ENCODE results near the gene HSP90AB1. TPM values are rescaled to one million over a fixed set of nuclear protein-coding genes. Genes with fewer than 3 reads are reported as not detected.

HSP90AB1 gene
- total and polyA plus RNA-seq, 9 of the 15 experiments (the other 6 are each of a cell fraction or from before 2014, with no cell fraction given): 1,780 to 3,358 (median 2,262) TPM

DNA sequence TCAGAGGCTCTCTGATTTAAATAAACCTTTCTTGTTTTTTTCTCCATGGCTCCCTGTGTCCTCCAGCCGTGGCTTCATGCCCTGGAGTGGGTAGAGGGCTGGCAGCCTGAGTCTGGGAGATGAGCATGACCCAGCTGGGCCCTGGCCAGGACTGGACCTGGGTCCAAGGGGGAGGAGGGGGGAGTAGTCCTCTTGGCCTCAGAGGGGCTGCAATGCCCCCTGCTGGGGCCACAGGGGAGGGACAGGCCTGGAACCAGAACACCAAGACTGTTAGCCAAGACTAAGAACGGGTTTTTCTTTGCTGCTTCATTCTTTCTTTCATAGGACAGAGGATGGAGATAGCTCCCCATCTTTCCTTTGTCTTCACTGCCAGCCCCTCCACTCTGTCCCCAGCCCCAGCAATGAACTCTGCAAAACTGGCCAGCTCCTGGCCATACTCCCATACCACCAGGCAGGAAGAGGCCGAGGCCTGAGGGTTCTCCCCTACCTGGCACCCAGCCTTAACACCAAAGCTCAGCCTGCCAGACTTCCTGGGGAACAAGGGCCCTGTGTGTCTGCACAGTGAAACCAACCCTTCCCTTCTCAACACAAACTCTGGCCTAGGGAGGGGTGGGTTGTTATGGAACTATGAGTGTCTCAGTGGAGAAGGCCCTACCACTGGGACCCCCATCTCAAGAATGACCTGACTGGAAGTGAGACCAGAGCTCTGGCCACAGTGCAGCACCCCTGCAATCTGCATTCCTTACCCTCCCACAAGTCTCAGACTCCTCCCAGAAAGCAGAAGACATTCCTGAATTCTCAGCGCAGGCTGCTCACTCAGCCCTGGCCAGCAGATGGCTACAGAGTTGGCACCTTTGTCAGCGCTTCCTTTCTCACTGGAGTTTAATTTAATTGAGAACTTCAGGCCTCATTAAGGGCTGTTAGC is 12.5 kb upstream of the HSP90AB1 start (continued):
- no peak for TF ChIP-seq ZNF408 (CRISPR knock-in tag; IDR thresholded peaks at IDR 0.05; ENCODE audit: low read depth)
- TF ChIP-seq NEUROD1 (IDR thresholded peaks at IDR 0.05; ENCODE audit: borderline replicate concordance, low read depth, low read length, partially characterized antibody): no peak
- no peak for TF ChIP-seq CHD2 (IDR thresholded peaks at IDR 0.05; ENCODE audit: low read depth, low read length)
- TF ChIP-seq, protein P1, sequence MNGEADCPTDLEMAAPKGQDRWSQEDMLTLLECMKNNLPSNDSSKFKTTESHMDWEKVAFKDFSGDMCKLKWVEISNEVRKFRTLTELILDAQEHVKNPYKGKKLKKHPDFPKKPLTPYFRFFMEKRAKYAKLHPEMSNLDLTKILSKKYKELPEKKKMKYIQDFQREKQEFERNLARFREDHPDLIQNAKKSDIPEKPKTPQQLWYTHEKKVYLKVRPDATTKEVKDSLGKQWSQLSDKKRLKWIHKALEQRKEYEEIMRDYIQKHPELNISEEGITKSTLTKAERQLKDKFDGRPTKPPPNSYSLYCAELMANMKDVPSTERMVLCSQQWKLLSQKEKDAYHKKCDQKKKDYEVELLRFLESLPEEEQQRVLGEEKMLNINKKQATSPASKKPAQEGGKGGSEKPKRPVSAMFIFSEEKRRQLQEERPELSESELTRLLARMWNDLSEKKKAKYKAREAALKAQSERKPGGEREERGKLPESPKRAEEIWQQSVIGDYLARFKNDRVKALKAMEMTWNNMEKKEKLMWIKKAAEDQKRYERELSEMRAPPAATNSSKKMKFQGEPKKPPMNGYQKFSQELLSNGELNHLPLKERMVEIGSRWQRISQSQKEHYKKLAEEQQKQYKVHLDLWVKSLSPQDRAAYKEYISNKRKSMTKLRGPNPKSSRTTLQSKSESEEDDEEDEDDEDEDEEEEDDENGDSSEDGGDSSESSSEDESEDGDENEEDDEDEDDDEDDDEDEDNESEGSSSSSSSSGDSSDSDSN (IDR thresholded peaks at IDR 0.05; ENCODE audit: borderline replicate concordance in 1 of 2, low read depth in 2 of 2, low read length in 2 of 2): no peak
- TF ChIP-seq, protein P2, sequence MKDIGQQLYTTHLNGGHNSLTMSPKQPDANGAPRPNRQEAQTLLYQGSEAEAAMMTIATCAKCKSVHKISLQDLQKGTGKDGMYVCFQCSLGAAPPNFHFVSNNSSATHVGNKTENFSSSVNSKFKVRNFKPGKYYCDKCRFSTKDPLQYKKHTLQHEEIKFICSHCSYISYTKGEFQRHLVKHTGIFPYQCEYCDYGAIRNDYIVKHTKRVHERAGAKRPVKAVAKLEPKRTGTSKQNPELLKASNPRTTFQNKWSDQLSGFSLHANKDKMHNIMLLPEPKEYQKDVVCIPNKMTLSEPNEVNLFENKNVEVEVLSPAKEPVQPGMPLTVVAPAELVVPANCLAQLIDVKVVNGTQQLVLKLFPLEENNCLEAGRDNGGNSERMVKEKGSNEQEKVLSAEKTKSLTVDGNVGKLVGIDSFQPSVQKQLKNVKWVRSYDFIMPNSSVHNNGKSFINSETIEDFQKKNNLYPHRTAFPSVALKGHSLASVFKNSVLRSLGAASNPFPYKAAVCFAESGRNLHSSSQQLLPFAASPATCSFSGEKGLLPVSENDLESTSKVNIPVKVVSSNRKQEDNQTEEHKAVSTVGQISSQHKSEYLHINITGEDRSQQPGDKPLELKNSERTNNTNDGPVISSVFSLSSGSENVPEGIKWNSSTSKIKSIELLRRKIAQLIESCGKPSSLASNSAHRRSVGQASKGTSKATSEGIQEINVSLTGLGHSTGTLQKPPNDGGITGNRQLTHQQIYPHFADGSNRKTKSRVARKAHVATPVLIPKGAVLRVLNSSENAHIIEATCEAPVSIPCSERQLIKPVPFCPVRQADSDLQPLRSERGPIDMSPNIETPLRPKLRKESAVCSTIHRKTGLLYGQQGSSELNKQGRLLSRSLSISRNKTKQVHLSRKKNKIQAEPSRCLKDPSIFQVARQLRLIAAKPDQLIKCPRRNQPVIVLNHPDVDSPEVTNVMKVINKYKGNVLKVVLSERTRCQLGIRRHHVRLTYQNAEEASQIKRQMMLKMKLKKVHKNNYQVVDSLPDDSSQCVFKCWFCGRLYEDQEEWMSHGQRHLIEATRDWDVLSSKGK (CRISPR knock-in tag; IDR thresholded peaks at IDR 0.05): no peak
- no peak for TF ChIP-seq E2F3 (CRISPR knock-in tag; IDR thresholded peaks at IDR 0.05)

Data from K562 (cell line).